DND-41 (cell line): Measurements from ENCODE around the gene DACH1.

ENCODE experiments used
- ATAC-seq: fragments of 200-7000 bp; cut with Tn5 transposase; 3 replicates; pipeline ENCODE4 v1.9.1; 2021; ENCODE audit warnings: low read depth; ENCODE audit not compliant: insufficient read depth
- DNase-seq: peaks from one replicate; pipeline ENCODE4 v3.0.0-alpha.2; 2020
- H2AFZ ChIP-seq: 2 replicates; pipeline ENCODE4 v1.6.0; 2012; ENCODE audit warnings: low read depth, low read length
- H3K27ac ChIP-seq: 2 replicates; pipeline ENCODE4 v1.5.1; 2012; ENCODE audit warnings: low read length, inconsistent platforms
- H3K27me3 ChIP-seq: fragments of 200-600 bp; sonication (generic); 2 replicates; pipeline ENCODE4 v1.6.0; 2012; ENCODE audit warnings: low read length, mild to moderate bottlenecking, inconsistent platforms; ENCODE audit not compliant: insufficient read depth, poor library complexity
- H3K36me3 ChIP-seq: 2 replicates; pipeline ENCODE4 v1.5.1; 2012; ENCODE audit warnings: low read length, inconsistent platforms; ENCODE audit not compliant: insufficient read depth
- H3K4me1 ChIP-seq: 2 replicates; pipeline ENCODE4 v1.5.1; 2012; ENCODE audit warnings: mild to moderate bottlenecking, low read length; ENCODE audit not compliant: insufficient read depth
- H3K4me2 ChIP-seq: 2 replicates; pipeline ENCODE4 v1.6.0; 2012; ENCODE audit warnings: mild to moderate bottlenecking, moderate library complexity, low read length, inconsistent platforms; ENCODE audit not compliant: insufficient read depth
- H3K4me3 ChIP-seq, 2 experiments: fragments of 200-600 bp in 1 of 2; shearing (Covaris generic) in 1 of 2; 2 replicates each; pipeline ENCODE4 v1.5.1; 2012 to 2016; ENCODE audit warnings: inconsistent platforms in 2 of 2, low read length in 2 of 2, mild to moderate bottlenecking in 2 of 2, low read depth in 1 of 2, moderate library complexity in 1 of 2
- H3K79me2 ChIP-seq: 2 replicates; pipeline ENCODE4 v1.6.0; 2012; ENCODE audit warnings: low read length, inconsistent platforms; ENCODE audit not compliant: insufficient read depth
- H3K9ac ChIP-seq: 2 replicates; pipeline ENCODE4 v1.6.0; 2012; ENCODE audit warnings: low read depth, mild to moderate bottlenecking, inconsistent platforms, low read length, moderate library complexity
- H3K9me3 ChIP-seq: 2 replicates; pipeline ENCODE4 v1.5.1; 2012; ENCODE audit warnings: low read length, moderate library complexity, mild to moderate bottlenecking, inconsistent platforms; ENCODE audit not compliant: insufficient read depth, severe bottlenecking
- H4K20me1 ChIP-seq: 2 replicates; pipeline ENCODE4 v1.6.0; 2012; ENCODE audit warnings: low read length; ENCODE audit not compliant: insufficient read depth
- EZH2 ChIP-seq: IDR thresholded peaks from 3 replicates; pipeline ENCODE4 v1.6.1; 2012; ENCODE audit warnings: borderline replicate concordance, low read depth, mild to moderate bottlenecking, moderate library complexity, low read length, inconsistent platforms; ENCODE audit not compliant: severe bottlenecking
- TF ChIP-seq, protein P1 (sequence below): IDR thresholded peaks from 2 replicates; pipeline ENCODE4 v1.5.1; 2012; ENCODE audit warnings: borderline replicate concordance, low read length, moderate library complexity, mild to moderate bottlenecking; ENCODE audit not compliant: poor library complexity, severe bottlenecking; ENCODE audit errors: extremely low read depth

The DACH1 gene

DNA sequence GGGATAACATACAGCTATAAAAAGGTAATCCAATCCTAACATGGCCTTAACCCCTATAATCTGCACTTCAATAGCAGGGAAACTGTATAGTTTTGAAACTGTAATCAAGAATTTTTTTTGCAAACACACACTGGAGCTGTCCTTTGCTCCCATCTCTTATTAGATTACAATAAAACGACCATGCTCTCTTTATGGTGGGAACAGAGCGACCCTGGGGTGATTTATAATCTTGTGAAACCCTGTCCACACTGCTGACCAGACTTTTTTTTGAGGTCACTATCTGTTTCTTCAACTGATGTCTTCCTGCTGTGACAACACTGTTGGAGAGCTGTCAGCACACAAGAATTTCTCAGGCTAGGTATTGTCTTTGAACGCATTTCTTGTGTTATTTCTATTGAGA lies 35.3 kb downstream of the DACH1 start:
- TF ChIP-seq, protein P1, sequence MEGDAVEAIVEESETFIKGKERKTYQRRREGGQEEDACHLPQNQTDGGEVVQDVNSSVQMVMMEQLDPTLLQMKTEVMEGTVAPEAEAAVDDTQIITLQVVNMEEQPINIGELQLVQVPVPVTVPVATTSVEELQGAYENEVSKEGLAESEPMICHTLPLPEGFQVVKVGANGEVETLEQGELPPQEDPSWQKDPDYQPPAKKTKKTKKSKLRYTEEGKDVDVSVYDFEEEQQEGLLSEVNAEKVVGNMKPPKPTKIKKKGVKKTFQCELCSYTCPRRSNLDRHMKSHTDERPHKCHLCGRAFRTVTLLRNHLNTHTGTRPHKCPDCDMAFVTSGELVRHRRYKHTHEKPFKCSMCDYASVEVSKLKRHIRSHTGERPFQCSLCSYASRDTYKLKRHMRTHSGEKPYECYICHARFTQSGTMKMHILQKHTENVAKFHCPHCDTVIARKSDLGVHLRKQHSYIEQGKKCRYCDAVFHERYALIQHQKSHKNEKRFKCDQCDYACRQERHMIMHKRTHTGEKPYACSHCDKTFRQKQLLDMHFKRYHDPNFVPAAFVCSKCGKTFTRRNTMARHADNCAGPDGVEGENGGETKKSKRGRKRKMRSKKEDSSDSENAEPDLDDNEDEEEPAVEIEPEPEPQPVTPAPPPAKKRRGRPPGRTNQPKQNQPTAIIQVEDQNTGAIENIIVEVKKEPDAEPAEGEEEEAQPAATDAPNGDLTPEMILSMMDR = no peak
- TF ChIP-seq EZH2 = no peak
- no peak overlapping the region for H3K4me2 ChIP-seq
- no peak for ATAC-seq

DNA sequence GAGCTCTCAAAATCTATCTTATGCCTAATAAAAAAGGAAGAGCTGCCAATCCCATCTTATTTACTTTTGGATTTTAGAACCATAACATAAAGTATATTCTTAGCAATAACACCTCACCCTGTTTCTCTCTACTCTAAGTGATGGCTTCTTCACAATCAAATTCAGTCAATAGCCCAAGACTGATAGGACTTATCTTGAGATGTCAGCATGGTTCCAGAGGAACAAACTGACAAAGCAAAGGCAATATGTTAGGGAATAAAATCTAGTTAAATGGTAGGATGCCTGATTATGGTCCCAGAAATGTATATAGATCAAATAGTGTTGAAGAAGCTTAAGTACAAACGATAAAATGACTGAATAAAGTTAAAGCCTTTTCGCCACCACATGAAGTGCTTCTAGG lies 36.3 kb downstream of the DACH1 start:
- Histone ChIP-seq H3K4me2 (no peak overlapping the region), H3K36me3 (no peaks in the 10 kb centered on the region), H3K4me3 (no peak overlapping the region), H4K20me1 (no peaks in the 10 kb centered on the region), H2AFZ (no peak overlapping the region), H3K4me1 (peaks cover 33% of the 10 kb centered on the region), H3K27ac (no peak overlapping the region), H3K9me3 (no peaks in the 10 kb centered on the region), H3K9ac (no peak overlapping the region), H3K79me2 (no peaks in the 10 kb centered on the region), H3K27me3 (no peaks in the 10 kb centered on the region)
- TF ChIP-seq EZH2 = no peak
- TF ChIP-seq, protein P1 = no peak
- ATAC-seq (no peak), DNase-seq (no peak)

More for the DNA sequence above, 35.3 kb downstream of the DACH1 start:
- Histone ChIP-seq H3K27me3 (no peaks in the 10 kb centered on the region), H3K9me3 (no peaks in the 10 kb centered on the region), H3K4me3 (no peak overlapping the region), H4K20me1 (no peaks in the 10 kb centered on the region), H2AFZ (no peak overlapping the region), H3K4me1 (peaks cover 31% of the 10 kb centered on the region), H3K36me3 (no peaks in the 10 kb centered on the region), H3K9ac (no peak overlapping the region), H3K79me2 (no peaks in the 10 kb centered on the region), H3K27ac (no peak overlapping the region)
- DNase-seq = no peak

DNA sequence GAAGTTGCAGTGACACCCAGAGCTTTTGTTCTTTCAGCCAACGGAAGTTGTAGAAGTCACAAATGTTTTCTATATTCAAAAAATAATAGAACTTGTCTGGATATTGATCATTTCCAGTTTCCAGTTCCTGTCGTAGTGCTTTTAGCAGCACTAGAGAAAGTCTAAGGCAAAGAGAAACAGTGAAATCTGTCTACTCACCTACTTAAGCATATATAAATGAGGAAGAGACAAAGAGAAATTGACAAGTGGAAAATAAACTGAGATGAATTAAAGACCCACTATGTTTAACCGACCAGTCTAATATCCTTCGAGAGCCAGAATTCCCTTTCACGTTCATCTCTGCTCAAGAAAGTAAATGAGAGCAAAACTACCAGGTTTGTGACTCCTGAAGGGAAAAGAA lies 36.7 kb downstream of the DACH1 start:
- Histone ChIP-seq H3K27ac (no peak overlapping the region), H3K27me3 (no peaks in the 10 kb centered on the region), H3K4me3 (no peak overlapping the region), H3K79me2 (no peaks in the 10 kb centered on the region), H3K9ac (no peak overlapping the region), H3K9me3 (no peaks in the 10 kb centered on the region), H3K4me2 (no peak overlapping the region), H2AFZ (no peak overlapping the region), H3K4me1 (peaks cover 33% of the 10 kb centered on the region), H3K36me3 (no peaks in the 10 kb centered on the region), H4K20me1 (no peaks in the 10 kb centered on the region)
- no peak for ATAC-seq
- DNase-seq = no peak
- TF ChIP-seq EZH2 = no peak
- TF ChIP-seq, protein P1 = no peak

DNA sequence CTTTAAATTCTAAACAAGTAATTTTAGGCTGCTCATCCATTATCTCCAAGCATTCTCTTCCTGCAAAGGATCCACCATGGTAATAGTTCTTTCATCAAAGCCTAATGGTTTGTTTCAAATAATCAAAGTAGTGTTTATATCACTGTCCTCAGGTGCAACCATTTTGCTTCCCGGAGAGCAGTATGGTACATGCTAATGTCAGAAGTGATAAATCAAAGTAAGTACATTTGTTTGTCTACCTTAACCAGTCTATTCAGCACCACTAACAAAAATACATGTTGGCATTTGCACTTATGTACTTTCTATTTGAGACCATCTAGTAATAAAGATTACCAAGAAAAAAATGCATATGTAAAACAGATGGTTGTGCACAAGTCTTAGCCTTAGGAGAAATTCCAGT lies 37.5 kb downstream of the DACH1 start:
- Histone ChIP-seq H3K9me3 (no peaks in the 10 kb centered on the region), H3K9ac (no peak overlapping the region), H3K4me3 (no peak overlapping the region), H3K36me3 (no peaks in the 10 kb centered on the region), H4K20me1 (no peaks in the 10 kb centered on the region), H3K4me2 (no peak overlapping the region), H3K27me3 (no peaks in the 10 kb centered on the region), H3K27ac (no peak overlapping the region), H3K4me1 (peaks cover 33% of the 10 kb centered on the region), H2AFZ (no peak overlapping the region), H3K79me2 (no peaks in the 10 kb centered on the region)
- no peak for TF ChIP-seq EZH2
- TF ChIP-seq, protein P1 = no peak
- ATAC-seq (no peak), DNase-seq (no peak)
